GM08714 (cell line): Measurements from ENCODE around the gene KLF6.
A peak's percentile ranks its signal among the peaks of the same experiment; 100 is the strongest.

Source experiments
- H3K4me3 ChIP-seq: fragments of 200-500 bp; sonication (Bioruptor generic); 2 replicates; pipeline ENCODE4 v1.5.1; 2014; ENCODE audit warnings: mild to moderate bottlenecking, low read length, inconsistent platforms
- ZNF274 ChIP-seq: IDR thresholded peaks from 2 replicates; pipeline ENCODE4 v1.6.1; 2012; ENCODE audit warnings: mild to moderate bottlenecking, low read depth, low read length

The KLF6 gene

DNA sequence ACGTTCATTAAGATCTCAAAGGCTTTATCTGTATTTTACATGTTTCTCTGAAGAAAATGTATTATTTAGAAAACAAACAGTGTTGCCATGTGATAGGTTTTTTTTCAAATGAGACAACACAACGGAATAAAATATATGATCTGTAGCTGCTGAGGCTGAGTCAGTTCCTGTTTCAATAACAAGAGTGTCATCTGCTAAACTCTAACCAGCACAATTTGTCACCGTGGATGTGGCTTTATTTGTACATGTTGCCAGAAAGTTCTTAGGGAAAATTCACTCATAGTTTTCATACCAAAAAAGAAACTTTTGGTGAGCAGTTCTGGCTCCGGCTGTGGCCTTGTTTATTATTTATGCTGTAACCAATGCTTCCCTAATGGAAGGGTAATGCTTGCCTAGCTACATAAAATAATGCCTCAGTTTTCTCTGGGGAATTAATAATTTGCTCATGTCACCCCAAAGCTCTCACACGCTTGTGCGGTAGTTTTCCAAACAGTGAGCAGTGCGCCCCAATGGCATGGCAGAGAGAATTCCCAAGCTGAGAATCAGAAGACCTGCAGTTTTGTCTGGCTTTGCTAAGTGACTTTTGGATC lies 20.3 kb upstream of the KLF6 start:
- peak overlapping the region; percentile 40; the same call in 1 of the 2 replicates for H3K4me3 ChIP-seq
- no peak for TF ChIP-seq ZNF274

DNA sequence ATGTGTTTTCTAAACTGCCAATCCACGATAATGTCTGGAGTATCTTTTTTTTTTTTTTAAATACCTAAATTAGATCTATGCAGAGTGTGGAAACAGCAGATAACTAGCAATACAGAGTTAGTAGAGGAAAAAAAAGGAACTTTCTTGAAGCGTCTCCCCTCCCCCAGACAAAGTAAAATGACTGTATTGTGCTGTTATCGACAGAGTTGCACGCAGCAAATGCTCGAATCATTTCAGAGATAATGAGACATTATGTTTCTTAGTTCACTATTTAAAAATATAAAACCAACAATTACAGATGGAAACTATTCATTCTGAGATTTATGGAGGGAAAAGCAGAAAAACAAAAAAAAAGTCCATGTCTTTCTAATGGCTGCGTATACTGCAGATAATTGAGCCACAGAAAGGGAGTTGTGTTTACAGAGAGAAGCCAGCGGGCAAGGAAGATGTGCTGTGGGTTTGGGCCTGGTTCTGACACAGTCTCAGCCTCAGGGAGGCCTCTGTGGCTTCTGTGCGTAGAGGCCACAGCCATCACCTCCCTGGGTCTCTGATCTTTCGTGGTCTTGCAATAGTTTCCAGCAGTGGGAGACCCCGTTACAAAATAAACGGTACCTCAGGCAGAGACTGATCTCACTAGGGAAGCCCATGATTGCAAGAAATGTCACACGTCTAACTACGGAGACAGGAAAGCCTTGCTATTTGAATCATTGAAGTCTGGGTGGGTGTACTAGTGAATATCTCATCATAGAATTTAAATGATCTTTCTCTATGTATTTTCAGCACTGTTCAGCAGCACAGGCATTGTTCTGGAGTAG lies 19.1 kb upstream of the KLF6 start:
- peak overlapping the region; percentile 32; the same call in 1 of the 2 replicates for H3K4me3 ChIP-seq
- no peak for TF ChIP-seq ZNF274

DNA sequence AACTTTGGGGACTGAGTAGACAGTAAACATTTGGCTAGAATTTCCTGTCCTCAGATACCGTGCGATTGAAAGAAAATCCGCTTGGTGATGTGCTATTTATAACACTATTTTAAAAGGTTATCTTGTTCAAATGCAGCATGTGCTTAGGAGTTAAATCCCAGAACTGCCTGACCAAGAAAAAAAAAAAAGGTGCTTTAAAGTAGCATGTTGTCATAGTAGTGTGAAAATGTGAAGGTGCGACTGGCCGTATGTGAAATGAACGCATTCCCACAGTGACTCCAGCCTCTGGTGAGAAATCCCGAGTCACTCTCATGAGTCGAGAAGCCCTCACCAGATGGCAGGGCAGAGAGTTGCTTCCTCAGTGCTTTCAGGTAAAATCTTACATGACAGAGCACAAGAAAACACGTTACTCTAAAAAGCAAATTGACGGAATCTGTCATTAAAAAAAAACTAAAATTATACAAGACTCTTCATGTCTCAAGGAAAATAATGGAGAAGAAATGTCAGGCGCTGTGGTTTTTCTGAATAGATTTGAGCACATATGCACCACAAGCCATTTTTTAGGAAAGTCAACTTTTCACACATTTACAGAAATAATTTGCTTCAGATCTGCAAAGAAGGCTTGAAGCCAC lies 18.4 kb upstream of the KLF6 start:
- no peak for TF ChIP-seq ZNF274

DNA sequence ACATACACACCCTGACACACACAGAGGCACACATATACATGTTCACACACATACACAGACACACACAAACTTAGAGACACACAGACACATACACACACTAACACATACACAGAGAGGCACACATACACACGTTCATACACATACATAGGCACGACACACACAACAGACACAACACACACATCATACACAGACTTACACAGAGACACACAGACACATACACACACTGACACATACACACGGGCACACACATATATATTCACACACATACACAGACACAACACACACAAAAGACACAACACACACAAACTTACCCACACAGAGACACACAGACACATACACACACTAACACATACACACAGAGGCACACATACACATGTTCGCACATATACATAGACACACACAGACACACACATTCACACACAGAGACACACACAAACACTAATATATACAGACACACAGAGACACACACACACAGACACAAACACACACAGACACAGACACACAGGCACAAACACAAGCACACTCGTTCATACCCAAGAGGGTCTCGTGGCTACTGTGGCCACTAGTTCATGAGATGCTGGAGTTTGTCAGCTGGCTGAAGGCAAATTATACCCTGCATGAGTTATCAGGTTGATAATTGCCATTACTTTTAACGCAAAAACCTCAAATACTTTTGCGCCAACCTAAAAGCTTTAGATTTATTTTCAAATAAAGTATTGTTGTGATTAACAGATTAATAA lies 17.7 kb upstream of the KLF6 start:
- no peak for TF ChIP-seq ZNF274

More for the DNA sequence above, 18.4 kb upstream of the KLF6 start:
- peak overlapping the region; percentile 48; the same call in 1 of the 2 replicates for H3K4me3 ChIP-seq

DNA sequence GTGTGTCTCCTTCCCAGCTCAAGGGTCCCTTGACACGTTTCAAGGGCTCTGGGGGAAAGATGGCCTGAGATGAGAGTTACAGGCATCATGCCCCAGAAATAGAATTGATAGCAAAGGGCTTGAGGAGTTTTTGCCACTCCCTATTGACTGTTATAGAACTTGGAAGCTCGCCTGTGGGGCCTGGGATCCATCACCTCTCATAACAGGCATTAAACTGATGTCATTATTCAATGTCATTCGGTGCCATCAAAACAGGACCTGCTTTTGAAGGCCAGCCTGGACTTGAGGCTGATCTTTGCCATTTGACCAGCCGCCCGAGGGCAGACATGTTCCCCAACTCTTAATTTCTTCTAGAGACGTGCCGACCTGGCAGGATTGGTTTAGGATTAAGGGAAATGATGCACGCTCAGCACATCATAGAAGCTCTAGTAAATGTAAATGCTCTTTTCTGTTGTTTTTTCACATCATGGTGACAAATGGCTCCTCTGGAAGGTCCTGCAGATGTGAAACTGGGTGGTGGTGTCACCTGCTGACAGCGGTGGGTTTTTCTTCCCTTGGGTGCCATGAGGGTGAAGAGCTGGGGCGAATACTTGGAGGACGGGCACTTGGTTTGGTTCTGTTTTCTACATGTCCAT lies 16.7 kb upstream of the KLF6 start:
- TF ChIP-seq ZNF274 = no peak
- H3K4me3 ChIP-seq = no peak overlapping the region

More for the DNA sequence above, 17.7 kb upstream of the KLF6 start:
- no peak overlapping the region for H3K4me3 ChIP-seq

DNA sequence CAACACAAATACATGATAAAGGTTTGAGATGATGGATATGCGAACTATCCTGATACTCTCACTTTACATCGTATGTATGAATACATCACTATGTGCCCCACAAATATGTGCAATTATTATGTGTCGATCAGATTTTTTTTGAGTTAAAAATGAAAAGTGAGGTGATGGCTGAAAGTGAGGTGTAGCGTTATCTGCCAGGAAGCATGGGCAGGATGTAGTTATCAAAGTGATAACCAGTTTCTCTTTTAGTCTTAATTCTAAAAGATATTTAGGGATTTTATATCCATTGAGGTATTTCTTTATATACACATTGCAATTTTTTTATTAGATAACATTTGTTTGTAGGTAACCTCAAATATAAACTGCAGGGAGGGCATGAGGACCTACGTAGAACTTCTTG lies 15.6 kb upstream of the KLF6 start:
- no peak overlapping the region for H3K4me3 ChIP-seq
- TF ChIP-seq ZNF274 = no peak

DNA sequence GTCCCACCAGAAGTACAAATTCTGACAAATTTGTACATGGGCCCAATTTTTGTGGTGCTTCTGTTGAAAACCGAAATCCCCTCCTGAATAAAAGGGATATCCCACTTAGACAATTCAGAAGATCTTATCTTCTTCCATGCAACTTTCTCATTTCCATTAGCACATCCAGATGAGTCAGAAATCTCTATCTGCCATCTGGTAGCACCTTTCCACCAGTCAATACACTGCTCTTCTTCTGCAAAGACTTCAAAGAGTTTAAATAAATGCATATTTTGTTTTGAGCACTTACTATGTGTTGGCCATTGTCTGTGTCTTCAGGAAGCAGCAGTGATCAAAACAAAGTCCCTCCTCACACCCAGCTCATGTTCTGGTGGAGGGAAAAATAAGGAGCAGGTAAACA lies 12.7 kb upstream of the KLF6 start:
- H3K4me3 ChIP-seq = no peak overlapping the region
- no peak for TF ChIP-seq ZNF274

DNA sequence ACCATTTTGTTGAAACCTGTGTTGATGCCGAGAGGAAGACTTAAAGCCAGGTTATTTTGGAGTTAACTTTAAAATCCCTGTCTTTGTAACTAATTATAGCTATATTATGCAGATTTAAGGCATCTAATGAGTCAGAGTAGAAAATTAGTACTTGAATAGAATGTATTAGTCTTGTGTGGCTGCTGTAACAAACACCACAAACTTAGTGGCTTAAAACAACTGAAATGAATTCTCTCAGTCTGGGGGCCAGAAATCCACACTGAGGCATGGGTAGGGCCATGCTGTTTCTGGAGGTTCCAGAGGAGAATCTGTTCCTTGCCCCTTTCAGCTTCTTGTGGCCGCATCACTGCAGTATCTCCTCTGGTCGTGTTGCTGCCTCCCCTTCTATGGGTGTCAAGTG lies 8.5 kb upstream of the KLF6 start:
- no peak for TF ChIP-seq ZNF274
- no peak overlapping the region for H3K4me3 ChIP-seq

DNA sequence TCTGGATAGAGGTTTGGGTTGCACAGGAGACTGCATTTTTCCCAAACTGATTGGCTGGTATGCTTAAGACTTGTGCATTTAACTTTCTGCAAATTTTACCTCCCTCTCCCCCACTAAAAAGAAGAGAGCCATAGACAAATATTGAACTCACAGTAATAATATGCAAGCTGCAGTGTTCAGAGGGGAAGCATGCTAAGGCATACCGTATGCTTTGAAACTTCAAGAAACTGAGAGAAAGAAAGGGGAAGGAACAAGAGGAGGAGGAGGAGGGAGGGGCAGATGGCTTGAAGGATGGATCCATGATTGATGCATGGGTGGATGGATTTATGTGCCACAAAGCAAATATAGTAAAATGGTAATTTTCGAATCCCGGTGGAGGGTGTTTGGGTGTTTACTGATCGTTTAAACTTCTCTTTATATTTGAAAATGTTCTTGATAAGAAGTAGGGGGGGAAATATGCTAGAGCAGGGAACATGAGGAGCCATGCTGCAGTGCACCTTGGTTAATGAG lies 7.8 kb upstream of the KLF6 start:
- H3K4me3 ChIP-seq = no peak overlapping the region
- no peak for TF ChIP-seq ZNF274

DNA sequence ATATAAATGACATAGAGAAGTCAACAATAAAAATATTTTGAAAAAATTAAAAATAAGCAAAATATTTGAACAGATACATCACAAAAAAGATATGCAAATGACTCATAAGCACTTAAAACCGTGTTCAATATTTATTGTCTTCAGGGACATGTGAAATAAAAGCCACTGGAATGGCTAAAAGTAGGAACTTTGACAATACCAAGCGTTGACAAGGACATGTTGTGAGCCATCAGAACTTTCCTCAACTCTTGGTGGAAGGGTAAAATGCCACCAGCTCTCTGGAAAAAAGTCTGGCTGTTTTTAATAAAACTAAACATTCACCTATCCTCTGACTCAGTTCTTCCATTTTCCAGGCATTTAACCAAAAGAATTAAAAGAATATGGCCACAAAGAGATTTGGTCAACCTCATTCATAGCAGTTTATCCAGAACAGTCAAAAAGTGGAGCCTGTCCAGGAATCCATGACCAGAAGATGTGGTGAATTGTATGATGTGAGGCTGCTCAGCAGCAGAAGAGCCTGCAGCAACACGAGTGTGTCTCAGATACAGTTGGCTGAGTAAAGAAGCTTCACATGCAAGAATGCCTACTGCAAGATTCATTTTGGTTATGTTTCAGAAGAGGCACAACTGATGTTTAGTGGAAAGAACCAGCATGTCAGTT lies 7.1 kb upstream of the KLF6 start:
- no peak overlapping the region for H3K4me3 ChIP-seq
- no peak for TF ChIP-seq ZNF274

DNA sequence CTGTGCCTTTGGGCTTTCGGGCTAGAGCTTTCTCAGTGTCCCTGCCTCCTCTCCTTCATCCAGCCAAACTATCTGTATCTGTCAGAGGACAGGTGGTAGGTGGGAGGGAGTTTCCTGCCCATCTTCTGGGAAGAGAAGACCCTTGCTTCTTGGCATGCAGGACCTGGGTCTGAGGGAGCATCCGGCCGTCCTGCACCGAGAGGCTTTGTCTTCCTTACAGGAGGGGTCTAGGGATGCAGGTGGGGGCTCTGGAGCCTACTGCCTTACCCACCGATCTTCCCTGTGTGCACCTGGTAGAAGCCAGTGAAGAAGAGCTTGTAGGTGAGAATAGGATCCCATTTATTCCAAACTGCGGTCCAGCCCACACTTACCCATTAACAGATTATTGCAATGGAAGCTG lies 5.8 kb upstream of the KLF6 start:
- H3K4me3 ChIP-seq = no peak overlapping the region
- TF ChIP-seq ZNF274 = no peak

DNA sequence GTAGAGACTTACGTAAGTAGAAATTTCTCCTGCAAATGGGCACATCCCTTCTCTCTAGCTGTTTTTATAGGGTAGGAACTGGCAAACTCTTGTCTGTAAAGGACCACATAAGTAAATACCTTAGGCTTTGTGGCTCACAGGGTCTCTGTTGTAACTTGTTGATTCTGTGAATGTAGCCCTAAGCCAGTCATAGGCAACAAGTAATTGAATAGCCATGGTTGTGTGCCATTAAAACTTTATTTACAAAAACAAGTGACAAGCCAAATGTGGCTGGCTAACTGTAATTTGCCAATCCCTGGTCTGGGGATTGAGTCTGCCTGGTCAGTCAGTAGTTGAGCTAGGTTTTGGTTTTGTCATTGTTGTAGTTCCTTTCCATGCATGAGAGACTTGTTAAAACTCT lies 5.3 kb upstream of the KLF6 start:
- H3K4me3 ChIP-seq = no peak overlapping the region
- no peak for TF ChIP-seq ZNF274

DNA sequence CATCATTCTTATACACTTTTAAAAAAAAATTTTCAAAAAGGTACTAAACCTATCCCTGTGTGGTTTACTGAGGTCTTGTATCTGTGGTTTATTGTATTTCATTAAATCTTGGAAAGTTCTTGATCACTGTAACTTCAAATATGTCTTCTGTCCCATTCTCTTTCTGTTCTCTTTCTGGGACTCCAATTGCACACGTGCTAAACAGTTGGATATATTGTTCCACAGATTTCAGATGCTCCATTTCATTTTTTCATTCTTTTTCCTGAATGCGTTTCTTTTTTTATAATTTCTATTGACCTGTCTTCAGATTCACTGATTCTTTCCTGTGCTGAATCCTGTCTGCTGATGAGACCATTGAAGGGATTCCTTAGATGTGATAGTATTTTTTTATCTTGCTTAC lies 4.6 kb upstream of the KLF6 start:
- no peak overlapping the region for H3K4me3 ChIP-seq
- TF ChIP-seq ZNF274 = no peak
